NOMO-1 (cell line): ENCODE data around the gene ABHD1.
"Not testable (repeated sequence)": the region's sequence is repeated elsewhere in the genome, so short reads cannot be mapped to it uniquely, and the experiment has no call there.

Experiments used
- DNase-seq, 2 experiments: peaks; one replicate each; lab custom pipeline; 2025; ENCODE audit not compliant: unreplicated experiment in 2 of 2; lab: John Stamatoyannopoulos, UW

The ABHD1 gene

DNA sequence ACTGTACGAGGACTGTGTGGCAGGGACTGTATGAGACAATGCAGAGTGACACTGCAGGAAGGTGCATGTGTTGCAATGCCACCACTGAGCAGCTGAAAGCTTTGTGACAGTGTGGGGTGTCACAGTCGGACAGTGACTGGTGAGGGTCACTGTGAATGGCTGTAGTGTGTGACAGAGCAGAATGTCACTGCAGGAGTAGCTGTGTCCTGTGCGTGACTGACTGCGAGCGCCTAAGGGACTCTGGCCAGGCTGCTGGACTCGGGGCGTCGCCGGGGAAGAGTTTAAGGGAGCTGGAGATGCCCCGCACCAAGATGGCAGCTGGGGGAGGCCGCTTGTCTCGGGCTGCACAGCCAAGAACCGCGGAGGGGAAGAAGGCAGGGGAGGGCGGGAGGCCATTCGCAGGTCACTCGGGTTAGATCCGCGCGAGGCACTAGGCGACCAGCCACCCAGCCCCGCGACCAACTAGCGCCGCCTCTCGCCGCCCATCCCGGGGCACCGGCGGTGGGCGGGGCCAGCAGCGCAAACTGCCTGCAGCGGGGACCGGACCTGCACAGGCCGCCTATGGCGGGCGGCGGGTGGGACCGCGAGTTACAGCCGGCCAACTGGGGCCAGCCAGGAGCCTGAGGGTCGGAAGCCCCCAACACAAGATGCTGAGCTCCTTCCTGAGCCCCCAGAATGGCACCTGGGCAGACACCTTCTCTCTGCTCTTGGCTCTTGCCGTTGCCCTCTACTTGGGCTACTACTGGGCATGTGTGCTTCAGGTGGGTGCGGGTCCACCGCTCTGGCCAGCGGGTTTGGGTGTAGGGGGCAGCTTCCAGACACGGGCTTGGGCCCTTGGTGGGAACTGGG, at the start of gene ABHD1:
TSS of gene ABHD1 (plus strand) at position 514 of the 849 bp plus-strand sequence. CDS start at position 648, 134 bp downstream.
- peak; percentile 54 to 79 for DNase-seq

DNA sequence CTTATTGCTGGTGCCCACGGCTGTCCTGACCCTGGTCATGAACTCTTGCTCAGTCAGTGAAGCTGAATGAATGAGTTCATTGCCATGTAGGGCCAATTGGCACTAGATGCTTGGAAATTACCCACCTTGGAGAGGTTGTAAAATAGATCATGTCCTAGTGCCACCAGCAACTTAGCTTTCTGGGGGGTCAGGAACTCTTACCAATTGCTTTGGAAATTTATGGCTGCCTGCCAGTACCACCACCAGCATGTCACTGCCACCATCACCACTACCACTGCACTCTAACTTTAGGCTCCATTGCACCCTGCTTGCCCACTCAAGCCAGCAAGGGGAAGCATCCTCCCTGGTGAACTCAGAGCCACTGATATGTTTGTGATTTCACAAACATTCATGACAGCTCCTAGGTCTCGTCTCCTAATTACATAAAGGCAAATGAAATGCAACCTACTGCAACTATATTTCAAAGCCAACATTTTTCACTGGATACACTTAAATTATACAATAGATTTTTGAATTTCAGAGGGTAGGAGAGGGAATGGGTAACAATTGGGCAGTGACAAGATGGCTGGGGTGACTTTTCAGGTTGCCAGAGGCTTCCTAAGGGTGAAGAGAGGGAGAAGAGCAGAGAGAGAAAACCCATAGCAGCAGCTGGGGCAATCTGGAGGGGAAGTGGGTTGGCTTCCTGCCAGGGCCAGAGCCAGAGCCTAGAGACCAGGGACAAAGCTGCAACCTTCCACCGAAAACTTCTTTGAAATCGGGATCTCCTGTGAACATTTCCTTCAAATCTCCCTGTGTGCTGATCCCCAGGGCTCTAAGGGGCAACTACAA, 48.7 kb upstream of the ABHD1 start:
- peak; percentile 59 to 65 for DNase-seq

DNA sequence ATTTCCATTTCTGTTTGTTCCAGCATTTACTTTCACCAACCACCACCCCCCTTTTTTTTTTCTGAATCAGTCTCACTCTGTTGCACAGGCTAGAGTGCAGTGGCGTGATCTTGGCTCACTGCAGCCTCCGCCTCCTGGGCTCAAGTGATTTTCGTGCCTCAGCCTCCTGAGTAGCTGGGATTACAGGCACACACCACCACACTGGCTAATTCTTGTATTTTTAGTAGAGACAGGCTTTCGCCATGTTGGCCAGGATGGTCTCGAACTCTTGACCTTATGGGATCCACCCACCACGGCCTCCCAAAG, 48.1 kb upstream of the ABHD1 start:
- DNase-seq = not testable (repeated sequence)

DNA sequence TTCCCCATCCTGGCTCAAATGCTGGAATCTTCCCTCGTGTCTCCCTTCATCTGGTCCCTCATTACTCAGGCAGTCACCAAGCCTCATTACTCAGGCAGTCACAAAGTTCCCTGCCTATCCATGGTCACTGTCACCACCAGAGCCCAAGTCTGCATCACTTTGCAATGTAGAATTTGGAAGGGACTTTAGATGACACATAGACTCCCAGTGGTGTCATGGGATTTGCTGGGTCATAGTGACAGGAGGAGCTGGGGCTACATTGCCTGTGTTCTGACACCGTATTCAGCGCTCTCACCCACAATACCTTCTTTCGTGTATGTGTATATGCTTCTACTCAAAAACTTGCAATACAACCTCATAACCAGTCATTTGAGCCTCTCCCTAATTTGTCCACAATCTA, 47.3 kb upstream of the ABHD1 start:
- no peak for DNase-seq

DNA sequence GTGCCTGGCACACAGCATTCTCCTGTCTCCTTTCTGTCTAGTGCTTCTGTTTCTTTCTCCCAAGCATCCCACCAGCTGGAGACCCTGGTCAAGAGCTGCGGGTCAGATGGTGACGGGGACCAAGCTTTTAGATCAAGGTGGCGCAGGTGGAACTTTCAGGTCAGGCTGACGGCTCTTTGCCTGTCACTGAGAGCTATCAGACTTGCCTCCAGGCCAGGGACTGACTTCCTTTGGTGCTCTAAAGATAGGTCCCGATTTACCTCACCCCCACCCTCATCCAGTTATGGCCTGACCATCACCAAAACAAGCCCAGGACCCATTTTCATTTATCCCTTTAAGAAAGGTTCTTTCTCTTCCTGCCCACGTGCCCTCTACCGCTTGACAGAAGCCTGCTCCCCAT, 46.4 kb upstream of the ABHD1 start:
- no peak for DNase-seq

DNA sequence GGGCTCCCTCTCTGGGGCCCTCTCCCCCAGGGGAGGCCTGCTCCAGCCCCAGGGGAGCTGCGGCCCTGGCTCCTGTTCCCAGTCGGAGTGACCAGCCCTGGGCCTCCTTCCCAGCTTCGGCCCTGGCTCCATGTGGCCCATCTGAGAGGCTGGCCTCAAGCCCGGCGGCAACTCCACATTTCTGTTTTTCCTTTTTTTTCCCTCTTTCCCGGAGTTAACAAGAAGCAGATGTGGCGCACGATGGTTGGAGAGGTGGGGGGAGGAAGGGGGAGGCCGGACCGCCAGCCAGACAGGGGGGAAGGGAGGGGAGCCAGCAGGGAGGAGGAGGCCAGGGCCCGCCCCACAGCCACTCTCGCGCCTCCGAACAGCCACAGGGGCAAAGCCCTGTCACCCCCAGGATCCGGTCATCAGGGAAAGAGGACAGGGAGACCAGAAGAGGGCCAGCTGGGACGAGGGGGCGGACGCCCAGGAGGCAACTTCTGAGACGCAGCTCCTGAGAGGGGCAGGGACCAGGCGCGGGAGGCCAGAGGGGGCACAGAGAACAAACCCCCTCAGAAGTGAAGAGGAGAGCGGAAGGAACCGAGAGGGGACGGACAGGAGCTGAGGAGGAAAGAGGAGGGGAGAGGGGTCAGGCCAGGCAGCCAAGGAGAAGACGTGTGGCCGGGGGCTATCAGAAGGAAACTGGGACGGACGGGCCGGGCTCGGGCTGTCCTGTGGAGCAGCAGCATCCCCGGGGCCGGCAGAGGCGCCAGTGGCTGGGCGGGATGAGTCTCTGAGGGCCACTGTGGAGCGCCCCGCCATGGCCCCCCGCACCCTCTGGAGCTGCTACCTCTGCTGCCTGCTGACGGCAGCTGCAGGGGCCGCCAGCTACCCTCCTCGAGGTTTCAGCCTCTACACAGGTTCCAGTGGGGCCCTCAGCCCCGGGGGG, 45.1 kb upstream of the ABHD1 start, which contains the start of gene EMILIN1:
TSS of gene EMILIN1 (plus strand) at position 349 of the 928 bp plus-strand sequence. CDS start at position 800, 451 bp downstream.
- no peak for DNase-seq

DNA sequence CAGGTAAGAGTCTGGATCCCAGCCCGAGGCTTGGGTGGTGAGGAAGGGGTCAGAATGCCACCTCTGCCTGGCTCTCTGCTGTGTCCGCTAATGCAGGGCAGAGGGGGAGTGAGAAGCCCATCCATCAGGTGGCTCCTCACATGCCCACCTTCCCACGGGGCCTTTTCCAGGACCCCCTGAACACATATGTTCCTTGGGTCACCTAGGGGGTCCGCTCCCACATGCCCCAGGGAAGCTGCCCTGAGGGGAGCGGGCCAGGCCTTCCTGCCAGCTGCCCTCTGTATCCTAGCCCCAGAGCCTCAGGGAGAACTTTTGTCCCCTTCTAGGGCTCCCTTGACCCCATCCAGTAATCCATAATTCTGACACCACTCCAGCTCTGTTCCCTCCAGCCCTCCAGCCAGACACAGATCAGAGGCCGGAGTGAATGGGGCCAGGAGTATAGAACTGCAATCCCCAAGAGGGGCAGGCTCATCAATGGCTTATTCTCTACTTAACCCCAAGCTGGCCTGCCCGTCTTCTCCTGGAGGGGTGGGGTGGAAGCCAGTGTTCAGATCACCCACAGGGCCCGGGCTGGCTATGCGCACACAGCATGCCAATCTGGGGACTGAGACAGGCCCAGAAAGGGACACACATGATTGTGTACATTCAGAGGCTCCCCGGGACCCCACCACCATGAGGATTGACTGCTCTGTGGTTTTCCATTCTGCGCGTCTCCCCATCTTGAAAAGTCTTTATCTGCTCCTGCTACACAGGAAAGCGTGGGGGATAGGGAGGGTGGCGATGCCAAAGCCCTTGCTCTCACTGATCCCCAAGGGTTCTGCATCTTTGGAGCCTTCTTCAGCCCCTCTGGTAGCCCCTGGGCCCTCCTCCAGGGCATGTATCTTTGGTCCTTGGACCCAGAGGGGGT, 44.1 kb upstream of the ABHD1 start:
- no peak for DNase-seq

DNA sequence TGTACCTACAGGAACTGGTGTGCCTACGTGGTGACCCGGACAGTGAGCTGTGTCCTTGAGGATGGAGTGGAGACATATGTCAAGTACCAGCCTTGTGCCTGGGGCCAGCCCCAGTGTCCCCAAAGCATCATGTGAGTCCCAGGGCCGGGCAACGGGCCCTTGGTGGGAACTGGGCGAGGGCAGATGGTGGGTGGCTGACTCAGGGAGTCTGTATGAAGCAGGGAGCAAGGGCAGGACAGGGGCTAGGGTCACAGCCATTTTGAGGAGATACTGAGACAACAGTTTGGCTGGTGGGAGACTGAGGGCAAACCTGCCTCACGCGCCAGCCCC, 43.5 kb upstream of the ABHD1 start:
- DNase-seq = no peak

DNA sequence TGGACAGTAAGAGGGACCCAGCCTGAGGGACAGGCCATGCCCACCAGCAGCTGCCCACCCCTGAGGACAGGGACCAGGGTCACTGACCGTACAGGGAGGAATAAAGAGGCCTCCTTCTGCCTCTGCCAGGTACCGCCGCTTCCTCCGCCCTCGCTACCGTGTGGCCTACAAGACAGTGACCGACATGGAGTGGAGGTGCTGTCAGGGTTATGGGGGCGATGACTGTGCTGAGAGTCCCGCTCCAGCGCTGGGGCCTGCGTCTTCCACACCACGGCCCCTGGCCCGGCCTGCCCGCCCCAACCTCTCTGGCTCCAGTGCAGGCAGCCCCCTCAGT, 43.0 kb upstream of the ABHD1 start:
- DNase-seq = no peak

DNA sequence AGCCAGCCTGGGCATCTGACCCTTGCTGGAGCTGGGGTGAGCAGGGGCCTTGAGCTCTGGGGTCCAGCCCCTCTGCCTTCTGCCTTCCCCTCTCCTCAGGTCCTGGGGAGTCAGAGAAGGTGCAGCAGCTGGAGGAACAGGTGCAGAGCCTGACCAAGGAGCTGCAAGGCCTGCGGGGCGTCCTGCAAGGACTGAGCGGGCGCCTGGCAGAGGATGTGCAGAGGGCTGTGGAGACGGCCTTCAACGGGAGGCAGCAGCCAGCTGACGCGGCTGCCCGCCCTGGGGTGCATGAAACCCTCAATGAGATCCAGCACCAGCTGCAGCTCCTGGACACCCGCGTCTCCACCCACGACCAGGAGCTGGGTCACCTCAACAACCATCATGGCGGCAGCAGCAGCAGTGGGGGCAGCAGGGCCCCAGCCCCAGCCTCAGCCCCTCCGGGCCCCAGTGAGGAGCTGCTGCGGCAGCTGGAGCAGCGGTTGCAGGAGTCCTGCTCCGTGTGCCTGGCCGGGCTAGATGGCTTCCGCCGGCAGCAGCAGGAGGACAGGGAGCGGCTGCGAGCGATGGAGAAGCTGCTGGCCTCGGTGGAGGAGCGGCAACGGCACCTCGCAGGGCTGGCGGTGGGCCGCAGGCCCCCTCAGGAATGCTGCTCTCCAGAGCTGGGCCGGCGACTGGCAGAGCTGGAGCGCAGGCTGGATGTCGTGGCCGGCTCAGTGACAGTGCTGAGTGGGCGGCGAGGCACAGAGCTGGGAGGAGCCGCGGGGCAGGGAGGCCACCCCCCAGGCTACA, 41.4 kb upstream of the ABHD1 start:
- DNase-seq = peak; percentile 31 to 32

DNA sequence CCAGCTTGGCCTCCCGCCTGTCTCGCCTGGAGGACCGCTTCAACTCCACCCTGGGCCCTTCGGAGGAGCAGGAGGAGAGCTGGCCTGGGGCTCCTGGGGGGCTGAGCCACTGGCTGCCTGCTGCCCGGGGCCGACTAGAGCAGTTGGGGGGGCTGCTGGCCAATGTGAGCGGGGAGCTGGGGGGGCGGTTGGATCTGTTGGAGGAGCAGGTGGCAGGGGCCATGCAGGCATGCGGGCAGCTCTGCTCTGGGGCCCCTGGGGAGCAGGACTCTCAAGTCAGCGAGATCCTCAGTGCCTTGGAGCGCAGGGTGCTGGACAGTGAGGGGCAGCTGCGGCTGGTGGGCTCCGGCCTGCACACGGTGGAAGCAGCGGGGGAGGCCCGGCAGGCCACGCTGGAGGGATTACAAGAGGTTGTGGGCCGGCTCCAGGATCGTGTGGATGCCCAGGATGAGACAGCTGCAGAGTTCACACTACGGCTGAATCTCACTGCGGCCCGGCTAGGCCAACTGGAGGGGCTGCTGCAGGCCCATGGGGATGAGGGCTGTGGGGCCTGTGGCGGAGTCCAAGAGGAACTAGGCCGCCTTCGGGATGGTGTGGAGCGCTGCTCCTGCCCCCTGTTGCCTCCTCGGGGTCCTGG, 40.7 kb upstream of the ABHD1 start:
- no peak for DNase-seq

DNA sequence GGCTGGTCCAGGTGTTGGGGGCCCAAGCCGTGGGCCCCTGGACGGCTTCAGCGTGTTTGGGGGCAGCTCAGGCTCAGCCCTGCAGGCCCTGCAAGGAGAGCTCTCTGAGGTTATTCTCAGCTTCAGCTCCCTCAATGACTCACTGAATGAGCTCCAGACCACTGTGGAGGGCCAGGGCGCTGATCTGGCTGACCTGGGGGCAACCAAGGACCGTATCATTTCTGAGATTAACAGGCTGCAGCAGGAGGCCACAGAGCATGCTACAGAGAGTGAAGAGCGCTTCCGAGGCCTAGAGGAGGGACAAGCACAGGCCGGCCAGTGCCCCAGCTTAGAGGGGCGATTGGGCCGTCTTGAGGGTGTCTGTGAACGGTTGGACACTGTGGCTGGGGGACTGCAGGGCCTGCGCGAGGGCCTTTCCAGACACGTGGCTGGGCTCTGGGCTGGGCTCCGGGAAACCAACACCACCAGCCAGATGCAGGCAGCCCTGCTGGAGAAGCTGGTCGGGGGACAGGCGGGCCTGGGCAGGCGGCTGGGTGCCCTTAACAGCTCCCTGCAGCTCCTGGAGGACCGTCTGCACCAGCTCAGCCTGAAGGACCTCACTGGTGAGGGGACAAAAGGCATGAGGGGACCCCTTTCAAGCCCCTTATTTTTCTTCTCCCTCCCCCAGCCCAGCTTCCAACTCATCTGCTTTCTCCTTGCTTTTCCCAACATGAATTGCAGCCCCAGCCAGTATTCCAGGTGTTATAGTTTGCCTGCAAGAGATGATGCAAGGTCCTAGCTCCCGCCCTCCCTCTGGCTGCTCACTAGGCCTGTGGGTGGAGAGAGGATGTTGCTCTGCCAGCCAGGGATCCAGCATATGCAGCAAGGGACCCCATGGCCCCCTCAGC, 40.0 kb upstream of the ABHD1 start:
- DNase-seq = no peak

DNA sequence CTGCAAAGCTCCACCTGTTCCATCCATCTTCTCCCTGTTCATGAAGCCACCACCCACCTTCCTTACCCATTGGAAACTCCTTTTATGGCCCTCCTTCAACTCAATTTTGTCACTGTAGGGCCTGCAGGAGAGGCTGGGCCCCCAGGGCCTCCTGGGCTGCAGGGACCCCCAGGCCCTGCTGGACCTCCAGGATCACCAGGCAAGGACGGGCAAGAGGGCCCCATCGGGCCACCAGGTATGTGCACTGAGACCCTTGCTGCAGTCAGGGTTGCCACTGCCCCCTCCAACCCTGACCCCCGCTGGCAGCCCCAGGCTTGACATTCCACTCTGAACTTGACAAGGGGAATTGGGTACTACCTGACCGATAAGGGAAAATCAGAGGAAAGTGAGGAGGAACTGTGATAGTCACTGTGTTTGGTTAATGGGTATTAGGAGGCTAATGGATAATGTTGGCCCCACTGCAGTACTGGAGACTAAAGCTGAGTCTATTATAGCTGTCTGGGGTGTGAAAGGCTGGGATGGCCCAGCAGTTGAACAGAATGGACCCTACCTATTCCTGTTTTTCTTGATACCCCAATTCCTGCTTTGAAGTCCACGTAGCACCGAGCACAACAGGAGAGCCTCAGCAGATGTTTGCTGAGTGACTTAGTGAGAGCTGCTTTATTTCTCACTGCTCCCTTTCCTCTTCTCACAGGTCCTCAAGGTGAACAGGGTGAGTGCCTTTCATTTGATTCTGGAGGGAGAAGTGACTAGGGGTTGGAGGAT, 39.1 kb upstream of the ABHD1 start:
- no peak for DNase-seq

DNA sequence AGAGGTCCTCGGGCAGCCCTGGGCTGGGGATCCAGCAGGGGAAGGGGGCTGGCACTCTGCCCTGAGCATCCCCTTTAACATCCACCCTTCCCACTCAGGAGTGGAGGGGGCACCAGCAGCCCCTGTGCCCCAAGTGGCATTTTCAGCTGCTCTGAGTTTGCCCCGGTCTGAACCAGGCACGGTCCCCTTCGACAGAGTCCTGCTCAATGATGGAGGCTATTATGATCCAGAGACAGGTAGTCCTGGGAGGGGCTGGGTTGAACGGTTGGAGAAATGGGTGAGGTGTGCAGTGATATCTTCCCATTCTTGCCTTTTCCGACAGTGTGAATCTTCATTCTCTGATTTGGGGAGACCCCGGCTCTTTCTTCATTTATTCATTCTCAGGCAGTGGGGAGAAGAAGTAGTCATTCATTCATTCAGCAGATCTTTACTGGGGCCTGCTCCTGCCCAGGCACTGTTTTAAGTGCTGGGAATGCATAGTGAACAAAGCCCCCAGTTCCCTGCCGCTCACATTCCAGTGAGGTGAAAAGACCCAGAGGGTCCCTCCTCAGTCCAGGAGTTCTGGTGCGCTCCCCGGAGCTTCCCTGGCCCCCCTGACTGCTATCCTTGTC, 38.4 kb upstream of the ABHD1 start:
- no peak for DNase-seq

DNA sequence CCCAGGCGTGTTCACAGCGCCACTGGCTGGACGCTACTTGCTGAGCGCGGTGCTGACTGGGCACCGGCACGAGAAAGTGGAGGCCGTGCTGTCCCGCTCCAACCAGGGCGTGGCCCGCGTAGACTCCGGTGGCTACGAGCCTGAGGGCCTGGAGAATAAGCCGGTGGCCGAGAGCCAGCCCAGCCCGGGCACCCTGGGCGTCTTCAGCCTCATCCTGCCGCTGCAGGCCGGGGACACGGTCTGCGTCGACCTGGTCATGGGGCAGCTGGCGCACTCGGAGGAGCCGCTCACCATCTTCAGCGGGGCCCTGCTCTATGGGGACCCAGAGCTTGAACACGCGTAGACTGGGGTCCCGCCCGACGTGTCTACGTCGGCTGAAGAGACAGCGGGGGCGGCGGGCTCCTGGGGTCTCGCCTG, 37.9 kb upstream of the ABHD1 start:
- DNase-seq = peak in 1 of 2 experiments; percentile 29

DNA sequence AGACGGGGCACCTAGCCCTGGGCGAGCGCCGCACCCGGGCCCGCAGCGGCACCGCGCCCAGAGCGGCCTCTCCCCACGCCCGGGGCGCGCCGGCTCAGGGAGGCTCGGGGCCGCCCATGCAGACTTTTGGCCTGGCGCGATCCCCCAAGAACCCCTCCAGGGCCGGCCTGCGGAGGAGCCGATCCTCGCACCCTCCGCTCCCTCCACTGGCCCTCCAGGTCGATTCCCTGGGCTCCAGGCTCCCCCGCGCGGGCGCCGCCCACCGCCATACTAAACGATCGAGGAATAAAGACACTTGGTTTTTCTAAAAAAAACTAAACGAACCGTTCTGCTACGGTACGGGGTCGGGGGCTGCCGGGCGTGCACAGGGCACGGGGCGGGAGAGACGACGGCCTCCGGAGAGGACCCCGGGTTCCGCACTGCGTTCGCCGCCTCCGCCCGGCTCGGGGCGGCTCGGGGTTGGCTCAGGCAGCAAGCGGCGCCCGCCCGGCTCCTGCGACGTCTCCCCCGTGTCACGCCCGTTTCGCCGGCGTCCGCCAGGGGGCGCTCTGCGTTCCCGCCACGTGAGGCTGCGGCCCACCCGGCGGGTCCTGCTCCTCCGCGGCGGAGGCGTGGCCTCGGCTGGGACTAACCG, 37.4 kb upstream of the ABHD1 start:
- peak; percentile 88 to 93 for DNase-seq
